ENCODE data around the gene TPCN2.

DNA sequence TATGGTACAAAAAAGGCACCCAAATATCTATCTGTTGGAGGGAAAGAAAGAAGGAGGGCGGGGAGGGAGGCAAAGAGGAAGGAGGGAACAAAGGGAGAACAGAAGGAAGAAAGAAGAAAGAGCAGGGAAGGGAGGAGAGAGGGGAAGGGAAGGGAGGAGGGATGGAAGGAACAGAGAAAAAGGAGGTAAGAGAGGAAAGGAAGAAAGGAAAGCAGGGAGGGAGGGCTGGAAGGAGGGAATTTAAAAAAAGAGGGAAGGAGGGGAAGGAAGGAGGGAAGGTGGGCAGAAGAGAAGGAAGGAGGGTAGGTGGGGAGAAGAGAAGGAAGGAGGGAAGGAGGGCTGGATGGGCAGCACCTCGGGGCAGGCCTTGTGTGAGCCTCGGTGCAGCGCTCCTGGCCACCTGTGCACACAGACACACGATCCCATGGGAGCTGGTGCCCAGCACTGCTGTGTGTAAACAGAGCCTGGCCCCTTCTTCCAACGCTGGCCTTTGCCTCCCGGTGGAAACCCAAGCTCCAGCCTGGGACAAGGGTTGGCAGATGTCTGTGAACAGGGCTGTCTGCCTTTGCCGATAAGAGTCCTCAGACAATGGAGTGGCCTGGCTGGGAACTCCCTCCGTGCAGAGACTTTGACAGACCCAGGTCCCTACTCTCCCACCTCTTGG lies 130.2 kb downstream of the TPCN2 start:
- TF ChIP-seq, protein P1, sequence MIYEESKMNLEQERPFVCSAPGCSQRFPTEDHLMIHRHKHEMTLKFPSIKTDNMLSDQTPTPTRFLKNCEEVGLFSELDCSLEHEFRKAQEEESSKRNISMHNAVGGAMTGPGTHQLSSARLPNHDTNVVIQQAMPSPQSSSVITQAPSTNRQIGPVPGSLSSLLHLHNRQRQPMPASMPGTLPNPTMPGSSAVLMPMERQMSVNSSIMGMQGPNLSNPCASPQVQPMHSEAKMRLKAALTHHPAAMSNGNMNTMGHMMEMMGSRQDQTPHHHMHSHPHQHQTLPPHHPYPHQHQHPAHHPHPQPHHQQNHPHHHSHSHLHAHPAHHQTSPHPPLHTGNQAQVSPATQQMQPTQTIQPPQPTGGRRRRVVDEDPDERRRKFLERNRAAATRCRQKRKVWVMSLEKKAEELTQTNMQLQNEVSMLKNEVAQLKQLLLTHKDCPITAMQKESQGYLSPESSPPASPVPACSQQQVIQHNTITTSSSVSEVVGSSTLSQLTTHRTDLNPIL (CRISPR knock-in tag; IDR thresholded peaks at IDR 0.05; ENCODE audit: low read depth): no peak
- TF ChIP-seq ESRRG (CRISPR knock-in tag; IDR thresholded peaks at IDR 0.05) (no peak), OSR1 (CRISPR knock-in tag; IDR thresholded peaks at IDR 0.05) (no peak), TOX (CRISPR knock-in tag; IDR thresholded peaks at IDR 0.05; ENCODE audit: borderline replicate concordance) (no peak), ISL1 (CRISPR knock-in tag; IDR thresholded peaks at IDR 0.05) (no peak), POU6F1 (CRISPR knock-in tag; IDR thresholded peaks at IDR 0.05; ENCODE audit: borderline replicate concordance, low read depth) (no peak)
- TF ChIP-seq, protein P2, sequence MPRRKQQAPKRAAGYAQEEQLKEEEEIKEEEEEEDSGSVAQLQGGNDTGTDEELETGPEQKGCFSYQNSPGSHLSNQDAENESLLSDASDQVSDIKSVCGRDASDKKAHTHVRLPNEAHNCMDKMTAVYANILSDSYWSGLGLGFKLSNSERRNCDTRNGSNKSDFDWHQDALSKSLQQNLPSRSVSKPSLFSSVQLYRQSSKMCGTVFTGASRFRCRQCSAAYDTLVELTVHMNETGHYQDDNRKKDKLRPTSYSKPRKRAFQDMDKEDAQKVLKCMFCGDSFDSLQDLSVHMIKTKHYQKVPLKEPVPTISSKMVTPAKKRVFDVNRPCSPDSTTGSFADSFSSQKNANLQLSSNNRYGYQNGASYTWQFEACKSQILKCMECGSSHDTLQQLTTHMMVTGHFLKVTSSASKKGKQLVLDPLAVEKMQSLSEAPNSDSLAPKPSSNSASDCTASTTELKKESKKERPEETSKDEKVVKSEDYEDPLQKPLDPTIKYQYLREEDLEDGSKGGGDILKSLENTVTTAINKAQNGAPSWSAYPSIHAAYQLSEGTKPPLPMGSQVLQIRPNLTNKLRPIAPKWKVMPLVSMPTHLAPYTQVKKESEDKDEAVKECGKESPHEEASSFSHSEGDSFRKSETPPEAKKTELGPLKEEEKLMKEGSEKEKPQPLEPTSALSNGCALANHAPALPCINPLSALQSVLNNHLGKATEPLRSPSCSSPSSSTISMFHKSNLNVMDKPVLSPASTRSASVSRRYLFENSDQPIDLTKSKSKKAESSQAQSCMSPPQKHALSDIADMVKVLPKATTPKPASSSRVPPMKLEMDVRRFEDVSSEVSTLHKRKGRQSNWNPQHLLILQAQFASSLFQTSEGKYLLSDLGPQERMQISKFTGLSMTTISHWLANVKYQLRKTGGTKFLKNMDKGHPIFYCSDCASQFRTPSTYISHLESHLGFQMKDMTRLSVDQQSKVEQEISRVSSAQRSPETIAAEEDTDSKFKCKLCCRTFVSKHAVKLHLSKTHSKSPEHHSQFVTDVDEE (CRISPR knock-in tag; IDR thresholded peaks at IDR 0.05): no peak
